ENCODE data around the gene FSHR. TPM values are rescaled to one million over a fixed set of nuclear protein-coding genes. Genes with fewer than 3 reads are reported as not detected.

The FSHR gene
- total RNA-seq, 6 donors from 2014 or later, result not detected

DNA sequence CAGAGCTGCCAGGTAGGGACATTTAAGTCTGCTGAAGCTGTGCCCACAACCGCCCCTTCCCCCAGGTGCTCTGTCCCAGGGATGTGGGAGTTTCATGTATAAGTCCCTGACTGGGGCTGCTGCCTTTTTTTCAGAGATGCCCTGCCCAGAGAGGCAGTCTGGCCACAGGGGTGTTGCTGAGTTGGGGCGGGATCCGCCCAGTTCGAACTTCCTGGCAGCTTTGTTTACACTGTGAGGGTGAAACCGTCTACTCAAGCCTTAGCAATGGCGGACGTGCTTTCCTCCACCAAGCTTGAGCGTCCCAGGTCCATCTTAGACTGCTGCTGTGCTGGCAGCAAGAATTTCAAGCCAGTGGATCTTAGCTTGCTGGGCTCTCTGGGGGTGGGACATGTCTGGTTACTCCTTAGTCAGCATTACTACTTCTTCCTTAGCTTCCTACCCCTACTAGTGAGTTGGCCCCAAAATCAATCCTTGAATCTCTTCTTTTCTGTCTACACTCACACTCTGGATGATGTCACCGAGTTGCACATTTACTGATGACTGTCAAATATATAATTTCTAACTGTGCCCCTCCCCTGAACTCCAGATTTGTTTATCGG is 31.8 kb upstream of the FSHR start:
- H3K27me3 ChIP-seq, result no peaks in the 10 kb centered on the region
- H3K4me1 ChIP-seq, result no peaks in the 10 kb centered on the region
- 85 to 90% methylated on average over 8 to 10 of the region's 10 CpGs for WGBS, 2 donors
- no peak overlapping the region for H3K27ac ChIP-seq
- H3K36me3 ChIP-seq, result no peaks in the 10 kb centered on the region
- no peaks in the 10 kb centered on the region for H3K9me3 ChIP-seq
- TF ChIP-seq POLR2AphosphoS5 (IDR thresholded peaks at IDR 0.05), result no peak
- TF ChIP-seq EP300 (IDR thresholded peaks at IDR 0.05), result no peak
- no peak for TF ChIP-seq POLR2A (IDR thresholded peaks at IDR 0.05)
- TF ChIP-seq, protein P1, sequence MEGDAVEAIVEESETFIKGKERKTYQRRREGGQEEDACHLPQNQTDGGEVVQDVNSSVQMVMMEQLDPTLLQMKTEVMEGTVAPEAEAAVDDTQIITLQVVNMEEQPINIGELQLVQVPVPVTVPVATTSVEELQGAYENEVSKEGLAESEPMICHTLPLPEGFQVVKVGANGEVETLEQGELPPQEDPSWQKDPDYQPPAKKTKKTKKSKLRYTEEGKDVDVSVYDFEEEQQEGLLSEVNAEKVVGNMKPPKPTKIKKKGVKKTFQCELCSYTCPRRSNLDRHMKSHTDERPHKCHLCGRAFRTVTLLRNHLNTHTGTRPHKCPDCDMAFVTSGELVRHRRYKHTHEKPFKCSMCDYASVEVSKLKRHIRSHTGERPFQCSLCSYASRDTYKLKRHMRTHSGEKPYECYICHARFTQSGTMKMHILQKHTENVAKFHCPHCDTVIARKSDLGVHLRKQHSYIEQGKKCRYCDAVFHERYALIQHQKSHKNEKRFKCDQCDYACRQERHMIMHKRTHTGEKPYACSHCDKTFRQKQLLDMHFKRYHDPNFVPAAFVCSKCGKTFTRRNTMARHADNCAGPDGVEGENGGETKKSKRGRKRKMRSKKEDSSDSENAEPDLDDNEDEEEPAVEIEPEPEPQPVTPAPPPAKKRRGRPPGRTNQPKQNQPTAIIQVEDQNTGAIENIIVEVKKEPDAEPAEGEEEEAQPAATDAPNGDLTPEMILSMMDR (IDR thresholded peaks at IDR 0.05), result no peak
- DNase-seq (no peak), ATAC-seq (ENCODE audit: low FRiP score in 2 of 2) (no peak)
- H3K4me3 ChIP-seq, result no peak overlapping the region

DNA sequence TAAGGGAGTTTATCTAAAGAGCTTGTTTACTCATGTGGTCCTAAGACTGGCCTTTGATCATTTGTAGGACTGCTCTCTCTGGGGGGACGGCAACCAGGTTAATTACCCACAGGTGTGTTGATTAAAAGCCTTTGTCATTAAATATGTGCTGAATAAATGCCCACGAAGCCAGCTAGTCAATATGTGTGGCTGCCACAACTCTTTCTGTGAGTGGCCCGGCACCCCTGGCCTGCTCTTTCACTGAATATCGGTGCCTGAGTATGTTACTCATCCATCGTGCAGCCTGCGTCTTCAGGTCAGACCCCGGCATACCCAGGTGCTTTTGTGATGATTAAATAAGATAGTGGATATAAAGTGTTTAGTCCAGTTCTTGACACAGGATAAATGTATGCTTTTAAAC is 24.3 kb upstream of the FSHR start:
- Histone ChIP-seq H3K4me1 (no peaks in the 10 kb centered on the region), H3K27ac (no peak overlapping the region), H3K4me3 (no peak overlapping the region), H3K9me3 (no peaks in the 10 kb centered on the region), H3K27me3 (no peaks in the 10 kb centered on the region), H3K36me3 (no peaks in the 10 kb centered on the region)
- WGBS, 2 donors, result 77 to 78% methylated on average over 7 of the region's 7 CpGs
- TF ChIP-seq POLR2AphosphoS5 (IDR thresholded peaks at IDR 0.05) (no peak), EP300 (IDR thresholded peaks at IDR 0.05) (no peak), POLR2A (IDR thresholded peaks at IDR 0.05) (no peak)
- TF ChIP-seq, protein P1 (IDR thresholded peaks at IDR 0.05), result no peak
- DNase-seq (no peak), ATAC-seq (ENCODE audit: low FRiP score in 2 of 2) (no peak)

DNA sequence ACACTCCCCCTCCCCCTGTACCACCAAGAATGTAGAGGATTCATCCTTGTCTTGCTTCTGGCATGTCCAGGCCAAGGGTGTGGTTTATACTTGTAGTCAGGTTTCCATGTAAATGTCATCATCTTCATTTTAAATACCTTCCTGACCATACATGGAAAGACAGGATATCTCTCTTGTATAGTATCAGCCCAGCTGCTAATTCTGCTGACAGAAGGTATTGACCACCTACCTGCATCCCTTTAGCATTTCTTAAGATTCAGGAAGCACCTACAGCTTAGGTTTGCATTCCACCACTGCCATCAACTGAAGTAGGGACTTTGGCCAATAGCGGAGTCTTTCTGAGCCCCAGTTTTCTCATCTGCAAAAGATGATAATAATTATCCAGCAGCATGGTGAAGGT is 22.9 kb upstream of the FSHR start:
- ATAC-seq (ENCODE audit: low FRiP score in 2 of 2), result no peak
- 91 to 100% methylated on average over 1 of the region's 1 CpG for WGBS, 2 donors
- TF ChIP-seq EP300 (IDR thresholded peaks at IDR 0.05) (no peak), POLR2A (IDR thresholded peaks at IDR 0.05) (no peak), POLR2AphosphoS5 (IDR thresholded peaks at IDR 0.05) (no peak)
- TF ChIP-seq, protein P1 (IDR thresholded peaks at IDR 0.05), result no peak

DNA sequence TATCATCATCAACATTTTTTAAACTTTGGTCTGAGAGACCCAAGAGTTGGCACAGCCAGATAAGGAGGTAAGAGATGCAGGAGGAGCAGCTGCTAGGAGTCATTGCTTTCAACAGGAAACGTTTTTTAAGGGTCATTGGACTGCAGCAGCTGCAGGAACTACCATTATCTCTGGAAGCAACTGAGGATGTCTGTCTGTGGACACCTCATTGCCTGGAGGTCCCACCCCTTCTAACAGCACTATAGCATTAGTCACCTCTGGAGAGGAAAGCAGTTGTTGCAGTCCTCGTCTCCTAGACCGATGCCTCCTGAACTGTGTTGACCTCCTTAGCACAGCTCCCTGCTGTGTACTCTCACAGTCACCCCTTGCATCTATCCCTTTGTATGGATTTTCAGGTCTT is 21.5 kb upstream of the FSHR start:
- Histone ChIP-seq H3K4me3 (no peak overlapping the region), H3K36me3 (no peaks in the 10 kb centered on the region), H3K27ac (no peak overlapping the region), H3K4me1 (no peaks in the 10 kb centered on the region), H3K9me3 (no peaks in the 10 kb centered on the region), H3K27me3 (no peaks in the 10 kb centered on the region)
- WGBS, 2 donors, result 42 to 64% methylated on average over 3 of the region's 3 CpGs
- TF ChIP-seq EP300 (IDR thresholded peaks at IDR 0.05) (no peak), POLR2A (IDR thresholded peaks at IDR 0.05) (no peak), POLR2AphosphoS5 (IDR thresholded peaks at IDR 0.05) (no peak)
- TF ChIP-seq, protein P1 (IDR thresholded peaks at IDR 0.05), result no peak
- no peak for DNase-seq
- ATAC-seq (ENCODE audit: low FRiP score in 2 of 2), result peak in 1 of 2 donors; percentile 22

More for the DNA sequence above, 22.9 kb upstream of the FSHR start:
- Histone ChIP-seq H3K4me1 (no peaks in the 10 kb centered on the region), H3K4me3 (no peak overlapping the region), H3K36me3 (no peaks in the 10 kb centered on the region), H3K9me3 (no peaks in the 10 kb centered on the region), H3K27me3 (no peaks in the 10 kb centered on the region), H3K27ac (no peak overlapping the region)
- DNase-seq, result no peak

DNA sequence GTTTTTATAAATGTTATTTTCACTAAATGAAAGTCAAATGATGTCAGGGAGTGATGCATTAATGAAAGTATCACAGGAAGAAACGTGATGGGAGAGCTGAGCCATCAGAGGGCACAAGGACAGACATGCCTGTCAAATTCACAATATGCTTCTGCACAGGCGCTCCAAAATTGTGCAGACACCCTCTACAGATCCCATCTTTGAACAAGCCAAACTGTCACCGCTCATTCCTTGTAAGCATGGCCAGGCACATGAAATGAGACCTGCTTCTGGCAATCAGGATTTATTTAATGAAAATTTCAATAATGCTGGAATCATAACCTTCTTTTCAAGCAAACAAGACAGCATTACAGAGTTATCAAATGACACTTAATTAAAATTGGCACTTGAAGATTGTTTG is 20.4 kb upstream of the FSHR start:
- no peak for TF ChIP-seq POLR2AphosphoS5 (IDR thresholded peaks at IDR 0.05)
- TF ChIP-seq EP300 (IDR thresholded peaks at IDR 0.05), result no peak
- no peak for TF ChIP-seq POLR2A (IDR thresholded peaks at IDR 0.05)
- TF ChIP-seq, protein P1 (IDR thresholded peaks at IDR 0.05), result no peak
- Histone ChIP-seq H3K36me3 (no peaks in the 10 kb centered on the region), H3K9me3 (no peaks in the 10 kb centered on the region), H3K27me3 (no peaks in the 10 kb centered on the region), H3K4me1 (no peaks in the 10 kb centered on the region), H3K27ac (no peak overlapping the region), H3K4me3 (no peak overlapping the region)
- ATAC-seq (ENCODE audit: low FRiP score in 2 of 2) (no peak), DNase-seq (no peak)
- WGBS, 2 donors, result 63 to 76% methylated on average over 3 of the region's 3 CpGs

Measured in upper lobe of left lung (tissue), 6 donors.